Brain microvascular endothelial cell (primary cell): ENCODE data around the gene STX11.

ENCODE experiments used
- DNase-seq: peaks from one replicate; pipeline ENCODE4 v3.0.0-alpha.2; 2020
- H3K27ac ChIP-seq: fragments of 250-450 bp; sonication (Bioruptor Pico); 2 replicates; pipeline ENCODE4 v1.5.1; 2020; ENCODE audit warnings: mild to moderate bottlenecking, moderate library complexity
- H3K27me3 ChIP-seq: fragments of 250-450 bp; sonication (Bioruptor Pico); replicated peaks from 2 replicates; pipeline ENCODE4 v1.5.1; 2020; ENCODE audit warnings: mild to moderate bottlenecking
- H3K36me3 ChIP-seq: fragments of 250-450 bp; sonication (Bioruptor Pico); replicated peaks from 2 replicates; pipeline ENCODE4 v1.5.1; 2020; ENCODE audit warnings: mild to moderate bottlenecking
- H3K4me3 ChIP-seq: 2 replicates; pipeline ENCODE4 v1.5.1; 2011; ENCODE audit warnings: low read depth, mild to moderate bottlenecking, control low read depth, low read length, moderate library complexity
- CTCF ChIP-seq: IDR thresholded peaks from 2 replicates; pipeline ENCODE4 v1.5.1; 2011; ENCODE audit warnings: low read depth, mild to moderate bottlenecking, moderate library complexity, low read length, control low read depth, inconsistent platforms; ENCODE audit errors: missing control alignments
- in situ Hi-C: cut with HindIII; loops from 2 replicates; pipeline ENCODE4 v1.10.0; 2017; ENCODE audit warnings: low sequenced_read_pairs, low pct_ligation_motif_present

STX11 gene

GRCh38 chr6:144190593-144190992 is 40.3 kb downstream of the STX11 start:
- Histone ChIP-seq H3K27ac (no peak overlapping the region), H3K4me3 (no peak overlapping the region), H3K27me3 (no peaks in the 10 kb centered on the region), H3K36me3 (no peaks in the 10 kb centered on the region)
- TF ChIP-seq CTCF = no peak
- DNase-seq = no peak
- in situ Hi-C loops = no loop called here

- Histone ChIP-seq H3K27me3 (no peaks in the 10 kb centered on the region), H3K36me3 (no peaks in the 10 kb centered on the region), H3K27ac (no peak overlapping the region), H3K4me3 (no peak overlapping the region)
- in situ Hi-C loops = no loop called here
- DNase-seq = no peak
- TF ChIP-seq CTCF = no peak
Measured at GRCh38 chr6:144193181-144193580, 42.9 kb downstream of the STX11 start.

GRCh38 chr6:144194293-144194810 is 44.0 kb downstream of the STX11 start:
- H3K27ac ChIP-seq = no peak overlapping the region
- H3K36me3 ChIP-seq = no peaks in the 10 kb centered on the region
- no peak for DNase-seq
- in situ Hi-C loops = no loop called here
- no peak for TF ChIP-seq CTCF
- no peak overlapping the region for H3K4me3 ChIP-seq
- H3K27me3 ChIP-seq = no peaks in the 10 kb centered on the region

- TF ChIP-seq CTCF = no peak
- peak; percentile 23 for DNase-seq
- no peaks in the 10 kb centered on the region for H3K36me3 ChIP-seq
- in situ Hi-C loops = no loop called here
- no peak overlapping the region for H3K4me3 ChIP-seq
- H3K27ac ChIP-seq = no peak overlapping the region
- no peaks in the 10 kb centered on the region for H3K27me3 ChIP-seq
Measured at GRCh38 chr6:144195671-144196270, 45.5 kb downstream of the STX11 start.

- in situ Hi-C loops = no loop called here
- no peaks in the 10 kb centered on the region for H3K36me3 ChIP-seq
- no peak for TF ChIP-seq CTCF
- H3K27me3 ChIP-seq = no peaks in the 10 kb centered on the region
- no peak overlapping the region for H3K27ac ChIP-seq
- no peak overlapping the region for H3K4me3 ChIP-seq
- DNase-seq = no peak
Measured at GRCh38 chr6:144197919-144198318, 47.6 kb downstream of the STX11 start.
